SK-N-SH treated with all-trans-retinoic acid at 6 μM for 48 hours (cell line): ENCODE data around the gene PPP1R12B.
"Not testable (repeated sequence)": the region's sequence is repeated elsewhere in the genome, so short reads cannot be mapped to it uniquely, and the experiment has no call there.

Experiments
- ATAC-seq: fragments of 200-7000 bp; cut with Tn5 transposase; 3 replicates; pipeline ENCODE4 v1.9.1; 2020; ENCODE audit warnings: mild to moderate bottlenecking, moderate library complexity
- BACH2 ChIP-seq: fragments of 250-450 bp; sonication (Bioruptor Pico); IDR thresholded peaks from 2 replicates; pipeline ENCODE4 v1.9.0; 2021; ENCODE audit warnings: mild to moderate bottlenecking, borderline replicate concordance
- CREB5 ChIP-seq: fragments of 250-450 bp; sonication (Bioruptor Pico); IDR thresholded peaks from 2 replicates; pipeline ENCODE4 v1.5.1; 2020; ENCODE audit warnings: low read depth, mild to moderate bottlenecking, moderate library complexity
- CSDC2 ChIP-seq: fragments of 250-450 bp; sonication (Bioruptor Pico); IDR thresholded peaks from 2 replicates; pipeline ENCODE4 v1.5.0; 2020; ENCODE audit warnings: mild to moderate bottlenecking, moderate library complexity
- ESRRG ChIP-seq: fragments of 250-450 bp; sonication (Bioruptor Pico); IDR thresholded peaks from 2 replicates; pipeline ENCODE4 v1.6.1; 2021; ENCODE audit warnings: mild to moderate bottlenecking
- ISL1 ChIP-seq: fragments of 250-450 bp; sonication (Bioruptor Pico); IDR thresholded peaks from 2 replicates; pipeline ENCODE4 v2.1.2; 2022; ENCODE audit warnings: mild to moderate bottlenecking, moderate library complexity
- OSR1 ChIP-seq: fragments of 250-450 bp; sonication (Bioruptor Pico); IDR thresholded peaks from 2 replicates; pipeline ENCODE4 v1.8.0; 2022; ENCODE audit warnings: moderate library complexity, mild to moderate bottlenecking, inconsistent platforms
- PATZ1 ChIP-seq: fragments of 250-450 bp; sonication (Bioruptor Pico); IDR thresholded peaks from 2 replicates; pipeline ENCODE4 v1.8.0; 2020; ENCODE audit warnings: mild to moderate bottlenecking, moderate library complexity, borderline replicate concordance
- PPARA ChIP-seq: fragments of 250-450 bp; sonication (Bioruptor Pico); IDR thresholded peaks from 2 replicates; pipeline ENCODE4 v1.5.0; 2020; ENCODE audit warnings: mild to moderate bottlenecking, borderline replicate concordance
- RARB ChIP-seq: fragments of 250-450 bp; sonication (Bioruptor Pico); IDR thresholded peaks from 2 replicates; pipeline ENCODE4 v1.8.0; 2021; ENCODE audit warnings: mild to moderate bottlenecking, moderate library complexity
- SNAI2 ChIP-seq: fragments of 250-450 bp; sonication (Bioruptor Pico); IDR thresholded peaks from 2 replicates; pipeline ENCODE4 v1.5.0; 2020; ENCODE audit warnings: mild to moderate bottlenecking, moderate library complexity
- TOX ChIP-seq: fragments of 250-450 bp; sonication (Bioruptor Pico); IDR thresholded peaks from 2 replicates; pipeline ENCODE4 v1.8.0; 2021; ENCODE audit warnings: mild to moderate bottlenecking, moderate library complexity, borderline replicate concordance
- ZC3H10 ChIP-seq: fragments of 250-450 bp; sonication (Bioruptor Pico); IDR thresholded peaks from 2 replicates; pipeline ENCODE4 v1.5.1; 2021; ENCODE audit warnings: mild to moderate bottlenecking, moderate library complexity
- ZFP30 ChIP-seq: fragments of 450-650 bp; formaldehyde crosslinking; IDR thresholded peaks from 2 replicates; pipeline ENCODE4 v1.5.0; 2022; ENCODE audit warnings: mild to moderate bottlenecking, moderate library complexity
- ZNF565 ChIP-seq: fragments of 450-650 bp; formaldehyde crosslinking; conservative IDR thresholded peaks from 2 replicates; pipeline ENCODE4 v1.5.0; 2020; ENCODE audit warnings: low read depth, mild to moderate bottlenecking, moderate library complexity
- ZNF70 ChIP-seq: fragments of 450-650 bp; formaldehyde crosslinking; IDR thresholded peaks from 2 replicates; pipeline ENCODE4 v1.5.0; 2020; ENCODE audit warnings: mild to moderate bottlenecking, moderate library complexity
- ZNF8 ChIP-seq: fragments of 450-650 bp; formaldehyde crosslinking; IDR thresholded peaks from 2 replicates; pipeline ENCODE4 v1.5.0; 2020; ENCODE audit warnings: mild to moderate bottlenecking, moderate library complexity
- TF ChIP-seq, protein P1 (sequence below): fragments of 250-450 bp; sonication (Bioruptor Pico); IDR thresholded peaks from 2 replicates; pipeline ENCODE4 v1.5.1; 2021; ENCODE audit warnings: mild to moderate bottlenecking, moderate library complexity

The PPP1R12B gene

DNA sequence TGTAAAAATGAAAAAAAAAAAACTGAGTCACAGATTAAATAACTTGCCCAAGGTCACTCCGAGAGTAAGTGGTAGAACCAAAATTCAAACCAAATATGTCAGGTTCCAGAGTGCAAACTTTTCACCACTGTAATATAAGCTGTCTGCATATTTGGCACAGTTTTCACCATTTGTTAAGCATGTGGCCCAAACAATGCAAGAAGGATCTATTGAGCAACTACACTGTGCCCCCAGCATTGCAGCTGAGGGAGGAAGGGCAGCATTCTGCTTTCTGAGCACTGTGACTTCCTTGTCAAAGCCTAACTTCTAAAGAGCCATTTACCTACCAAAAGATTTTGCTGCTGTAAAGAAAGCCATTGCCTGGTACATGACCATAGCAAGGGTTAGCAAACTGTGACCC, 228.3 kb downstream of the PPP1R12B start:
- TF ChIP-seq CSDC2 (CRISPR knock-in tag), result peak; percentile 12; the same call in 1 of the 2 replicates
- no peak for TF ChIP-seq TOX (CRISPR knock-in tag)
- TF ChIP-seq, all 23 proteins: peak for 1
- peak; percentile 26; the same call in 2 of the 3 replicates for ATAC-seq

- peak; percentile 21 for ATAC-seq
- TF ChIP-seq SNAI2, result 0 out of 2 replicates have a peak, but pooled peaks have one; percentile 45
- no peak for TF ChIP-seq ESRRG (CRISPR knock-in tag)
Observed at GRCh38 chr1:202577381-202577780, 228.9 kb downstream of the PPP1R12B start.

GRCh38 chr1:202578001-202578504, 229.6 kb downstream of the PPP1R12B start:
- no peak for TF ChIP-seq SNAI2
- no peak for TF ChIP-seq ISL1 (CRISPR knock-in tag)
- TF ChIP-seq OSR1 (CRISPR knock-in tag), result peak; percentile 52; the same call in 1 of the 2 replicates
- no peak for TF ChIP-seq ESRRG (CRISPR knock-in tag)
- ATAC-seq, result peak; percentile 62

- no peak for ATAC-seq
- TF ChIP-seq CSDC2 (CRISPR knock-in tag) (0 out of 2 replicates have a peak, but pooled peaks have one; percentile 15), BACH2 (CRISPR knock-in tag) (no peak)
Observed at GRCh38 chr1:202578565-202578964, 230.1 kb downstream of the PPP1R12B start.

DNA sequence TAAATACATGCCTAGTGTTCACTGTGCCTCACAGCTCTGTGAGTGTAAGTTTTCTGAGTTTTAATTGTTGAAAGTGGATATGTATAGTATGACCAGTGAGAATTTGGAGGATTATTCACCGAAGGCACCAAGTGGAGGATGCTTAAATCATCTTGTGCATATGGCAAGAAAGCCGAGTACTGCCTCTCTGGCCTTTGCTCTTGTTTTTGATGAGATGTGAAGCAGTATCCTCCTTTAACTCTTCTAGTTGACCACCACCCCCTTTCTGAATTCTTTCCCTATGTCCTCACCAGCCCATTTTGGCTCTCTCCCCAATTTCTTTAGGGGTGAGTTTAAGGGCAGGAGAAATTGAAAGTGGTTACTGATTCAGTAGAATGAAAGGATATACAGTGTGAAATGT, 231.3 kb downstream of the PPP1R12B start:
- peak; percentile 61 for ATAC-seq
- TF ChIP-seq RARB (CRISPR knock-in tag) (peak; percentile 73; the same call in 1 of the 2 replicates), TOX (CRISPR knock-in tag) (peak; percentile 72), PATZ1 (peak; percentile 41; the same call in 1 of the 2 replicates), SNAI2 (peak; percentile 86; the same call in 1 of the 2 replicates), ZNF70 (CRISPR knock-in tag) (peak; percentile 58; the same call in 1 of the 2 replicates), ZC3H10 (CRISPR knock-in tag) (peak; percentile 11; the same call in 1 of the 2 replicates), ZNF8 (peak; percentile 1; the same call in 1 of the 2 replicates), PPARA (CRISPR knock-in tag) (no peak), CREB5 (CRISPR knock-in tag) (no peak), ISL1 (CRISPR knock-in tag) (peak; percentile 44; the same call in 1 of the 2 replicates), ZNF565 (0 out of 2 replicates have a peak, but pooled peaks have one; percentile 19)
- TF ChIP-seq, protein P1, sequence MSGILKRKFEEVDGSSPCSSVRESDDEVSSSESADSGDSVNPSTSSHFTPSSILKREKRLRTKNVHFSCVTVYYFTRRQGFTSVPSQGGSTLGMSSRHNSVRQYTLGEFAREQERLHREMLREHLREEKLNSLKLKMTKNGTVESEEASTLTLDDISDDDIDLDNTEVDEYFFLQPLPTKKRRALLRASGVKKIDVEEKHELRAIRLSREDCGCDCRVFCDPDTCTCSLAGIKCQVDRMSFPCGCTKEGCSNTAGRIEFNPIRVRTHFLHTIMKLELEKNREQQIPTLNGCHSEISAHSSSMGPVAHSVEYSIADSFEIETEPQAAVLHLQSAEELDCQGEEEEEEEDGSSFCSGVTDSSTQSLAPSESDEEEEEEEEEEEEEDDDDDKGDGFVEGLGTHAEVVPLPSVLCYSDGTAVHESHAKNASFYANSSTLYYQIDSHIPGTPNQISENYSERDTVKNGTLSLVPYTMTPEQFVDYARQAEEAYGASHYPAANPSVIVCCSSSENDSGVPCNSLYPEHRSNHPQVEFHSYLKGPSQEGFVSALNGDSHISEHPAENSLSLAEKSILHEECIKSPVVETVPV, result no peak

DNA sequence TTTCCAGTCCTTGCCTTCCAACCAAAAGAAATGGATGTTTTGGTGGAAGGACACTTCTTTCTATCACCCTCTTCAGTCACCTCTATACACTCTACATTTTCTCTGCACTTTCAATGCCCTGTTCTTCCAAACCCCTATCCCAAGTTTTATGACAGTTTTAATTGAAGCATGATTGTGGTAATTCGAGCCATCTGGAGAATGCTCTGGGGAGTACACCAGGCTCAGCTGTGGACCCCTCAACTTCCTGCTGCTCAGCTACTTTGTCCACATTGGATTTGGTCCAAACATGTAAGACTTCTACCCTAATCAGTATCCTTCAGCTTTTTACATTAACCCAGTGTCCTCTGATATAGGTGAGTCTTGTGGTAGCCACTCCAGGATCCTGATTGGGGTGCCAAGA, 232.1 kb downstream of the PPP1R12B start:
- ATAC-seq, result no peak
- no peak for TF ChIP-seq ZNF70 (CRISPR knock-in tag)
- TF ChIP-seq TOX (CRISPR knock-in tag), result peak; percentile 81; the same call in 1 of the 2 replicates
- peak; percentile 96 for TF ChIP-seq ZFP30
- no peak for TF ChIP-seq RARB (CRISPR knock-in tag)

DNA sequence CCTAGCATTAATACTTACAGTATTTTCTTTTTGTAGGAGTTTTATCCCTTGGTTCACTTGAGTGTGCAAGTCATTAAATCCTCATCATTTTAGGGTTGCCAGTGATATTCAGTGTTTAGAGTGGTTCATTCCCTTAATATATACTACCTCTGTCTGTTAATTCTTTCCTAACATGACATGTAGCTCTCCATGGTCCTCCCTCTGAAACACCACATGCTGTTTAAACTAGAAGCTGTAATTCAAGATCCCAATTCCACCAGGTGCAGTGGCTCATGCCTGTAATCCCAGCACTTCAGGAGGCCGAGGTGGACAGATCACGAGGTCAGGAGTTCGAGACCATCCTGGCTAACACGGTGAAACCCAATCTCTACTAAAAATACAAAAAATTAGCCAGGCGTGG, 233.9 kb downstream of the PPP1R12B start:
- not testable (repeated sequence) for ATAC-seq
